HG03378 (cell line): Measurements from ENCODE around the gene HNRNPA1.

ENCODE experiments used
- ATAC-seq: cut with Tn5 transposase; IDR thresholded peaks from one replicate; pipeline ENCODE4 v1.9.1; 2021; ENCODE audit warnings: mild to moderate bottlenecking, moderate library complexity; ENCODE audit not compliant: unreplicated experiment

The HNRNPA1 gene

GRCh38 chr12:54331461-54331860 is 50.9 kb downstream of the HNRNPA1 start:
- ATAC-seq: no peak

- no peak for ATAC-seq
These were observed 53.0 kb downstream of the HNRNPA1 start for GRCh38 chr12:54333420-54334034.
